Hindlimb muscle (tissue), 1 donor: ENCODE data around the gene PRSS27. TPM values are rescaled to one million over a fixed set of nuclear protein-coding genes. Genes with fewer than 3 reads are reported as not detected.
"Not testable (repeated sequence)": the region's sequence is repeated elsewhere in the genome, so short reads cannot be mapped to it uniquely, and the experiment has no call there.

Experiments used
- DNase-seq: peaks from one replicate; pipeline ENCODE4 v3.0.0-alpha.2; 2013
- polyA plus RNA-seq: library from polyadenylated mRNA; unstranded; fragments of 120-200 nt; gene quantifications from one replicate; pipeline ENCODE4 v1.2.1, GENCODE V29; 2013; ENCODE audit not compliant: insufficient read length

PRSS27 gene
- polyA plus RNA-seq, 1 donor = 1.0 TPM

DNA sequence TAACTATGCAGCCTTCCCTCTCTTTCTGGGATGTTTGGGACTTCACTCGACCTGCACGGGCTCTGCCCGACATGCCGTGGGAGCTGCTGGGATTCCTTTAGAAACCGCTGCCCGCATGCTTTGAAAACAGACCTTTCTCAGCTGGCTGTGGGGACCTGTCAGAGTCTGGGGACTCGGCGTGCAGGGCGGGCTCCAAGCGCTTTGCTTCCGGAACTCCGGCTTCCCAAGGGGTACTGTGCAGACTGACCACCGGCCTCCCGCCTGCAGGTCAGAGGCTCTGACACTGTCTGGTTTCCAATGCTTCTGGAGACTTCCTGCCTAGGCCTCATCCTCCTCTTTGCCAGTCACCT, 11.8 kb downstream of the PRSS27 start:
- DNase-seq = no peak

DNA sequence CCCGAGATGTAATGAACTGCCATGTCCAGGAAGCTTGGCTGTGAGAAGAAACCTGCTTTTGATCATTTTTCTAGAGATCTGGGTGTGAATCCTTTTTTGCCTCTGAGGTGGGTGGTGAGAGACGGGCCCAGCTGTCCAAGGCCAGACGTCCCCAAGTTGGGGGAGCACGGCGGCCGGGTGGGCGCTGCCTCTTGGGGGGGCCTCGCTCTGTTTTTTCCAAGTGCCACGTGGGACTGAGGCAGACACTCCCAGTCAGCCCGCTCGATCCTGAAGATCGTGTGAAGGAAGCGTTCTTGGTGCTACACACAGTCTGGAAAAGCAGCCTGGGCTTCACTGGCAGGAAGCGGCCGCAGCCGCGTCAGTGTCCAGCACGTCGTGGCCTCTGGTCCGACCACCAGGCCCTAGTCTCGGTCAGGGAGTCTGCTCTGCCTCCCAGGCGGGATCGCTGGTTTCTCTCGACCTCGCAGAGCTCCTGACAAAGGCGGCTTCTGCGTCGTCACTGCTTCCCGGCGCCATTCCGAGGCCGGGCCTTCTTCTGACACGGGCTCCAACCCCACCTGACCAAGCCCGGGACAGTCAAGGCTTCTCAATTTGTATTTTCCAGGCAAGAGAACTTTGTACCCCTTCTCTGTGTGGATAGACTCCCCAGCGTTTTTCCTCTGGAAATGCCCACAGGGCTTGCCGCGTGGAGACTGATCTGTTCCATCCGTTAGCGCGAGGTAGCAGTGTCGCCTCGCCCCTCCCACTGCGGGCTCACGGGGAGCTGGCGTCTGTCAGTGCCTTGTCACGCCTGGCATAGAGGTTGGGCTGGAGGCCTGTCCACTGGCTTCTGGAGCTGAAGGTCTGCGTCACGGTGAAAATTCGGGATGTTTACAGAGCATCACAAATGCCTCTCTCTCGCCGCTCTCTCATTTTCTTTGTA, 12.4 kb downstream of the PRSS27 start:
- no peak for DNase-seq

DNA sequence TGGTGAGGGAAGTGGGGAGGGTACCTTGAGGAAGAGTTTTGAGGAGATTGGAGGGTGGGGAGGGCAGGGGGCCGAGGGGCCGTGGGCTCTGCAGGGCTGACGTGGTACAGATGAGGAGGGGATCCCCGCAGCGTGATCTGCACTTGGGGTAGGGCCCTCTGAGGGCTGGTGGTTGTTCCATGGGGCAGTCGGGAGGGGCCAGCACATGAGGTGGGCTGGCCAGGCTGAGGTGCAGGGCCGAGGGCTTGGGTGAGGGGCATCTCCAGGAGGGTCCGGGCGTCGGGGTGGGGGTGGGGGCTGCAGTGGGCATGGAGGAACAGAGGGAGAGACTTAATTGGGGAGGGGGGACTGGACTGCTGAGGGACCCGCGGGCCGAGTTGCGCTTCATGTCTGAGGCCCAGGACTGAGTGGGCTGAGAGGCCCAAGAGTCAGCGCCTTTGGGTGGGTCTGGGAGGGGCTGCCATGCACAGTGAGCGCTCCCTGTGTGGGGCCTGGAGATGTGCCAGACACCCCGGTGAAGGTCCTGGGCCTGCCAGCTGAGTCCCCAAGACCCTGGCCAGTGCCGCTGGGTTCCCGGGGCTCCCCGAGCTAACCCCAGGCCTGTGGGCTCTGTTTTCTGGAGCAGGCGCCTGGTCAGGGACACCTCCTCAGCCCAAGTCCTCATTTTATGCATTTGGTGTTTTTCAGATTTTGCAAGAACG, 13.3 kb downstream of the PRSS27 start:
- DNase-seq = no peak

DNA sequence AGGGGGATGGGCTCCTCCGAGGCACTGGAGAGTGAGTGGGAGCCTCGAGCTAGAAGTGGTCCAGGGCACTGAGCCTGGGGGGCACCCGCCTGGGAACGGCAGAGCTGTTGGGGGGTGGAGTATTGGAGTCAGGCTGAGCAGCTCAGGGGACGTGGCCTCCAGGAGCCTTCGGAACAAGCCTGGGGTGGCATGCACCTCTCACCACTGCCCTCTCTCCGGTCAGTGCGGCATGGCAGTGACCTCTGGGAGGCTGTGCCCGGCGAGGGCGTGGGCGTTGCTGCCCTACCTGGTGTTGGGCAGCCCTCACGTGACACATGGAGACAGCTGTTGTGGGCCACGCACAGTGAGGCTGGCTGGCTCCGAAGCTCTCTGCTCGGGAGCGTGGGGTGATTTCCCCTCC, 13.9 kb downstream of the PRSS27 start:
- DNase-seq = no peak

DNA sequence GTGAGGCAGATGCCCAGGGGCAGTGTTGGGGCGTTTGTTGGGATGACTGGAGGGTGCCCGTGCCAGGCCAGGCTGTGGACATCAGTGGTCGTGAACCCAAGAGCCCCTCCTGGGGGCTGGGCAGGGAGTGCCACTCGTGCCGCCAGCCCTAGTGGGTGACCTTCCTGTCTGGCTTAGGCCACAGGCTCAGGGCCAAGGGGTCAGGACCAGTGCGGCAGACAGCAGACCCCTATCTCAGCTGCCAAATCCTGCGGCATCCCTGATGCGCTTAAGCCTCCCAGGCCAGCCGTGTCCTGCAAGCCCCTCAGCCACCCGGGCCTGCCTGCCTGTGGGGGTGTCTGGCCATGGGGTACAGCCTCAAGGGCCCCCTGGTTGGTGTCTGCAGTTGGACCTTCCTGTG, 14.7 kb downstream of the PRSS27 start:
- DNase-seq = no peak

DNA sequence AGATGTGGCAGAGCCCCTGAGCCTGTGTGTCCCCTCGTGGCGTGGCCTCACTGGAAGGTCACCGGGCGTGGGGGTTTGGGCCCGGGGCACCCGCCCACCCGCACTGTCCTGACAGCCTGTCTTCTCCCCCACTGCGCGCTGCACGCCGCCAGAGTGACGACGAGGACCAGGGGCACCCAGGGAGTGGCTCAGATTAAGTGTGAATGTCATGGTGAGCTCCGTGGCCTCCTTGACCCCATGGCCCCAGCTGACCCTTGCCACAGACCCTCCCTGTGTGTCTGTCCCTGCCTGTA, 15.1 kb downstream of the PRSS27 start:
- DNase-seq = no peak

DNA sequence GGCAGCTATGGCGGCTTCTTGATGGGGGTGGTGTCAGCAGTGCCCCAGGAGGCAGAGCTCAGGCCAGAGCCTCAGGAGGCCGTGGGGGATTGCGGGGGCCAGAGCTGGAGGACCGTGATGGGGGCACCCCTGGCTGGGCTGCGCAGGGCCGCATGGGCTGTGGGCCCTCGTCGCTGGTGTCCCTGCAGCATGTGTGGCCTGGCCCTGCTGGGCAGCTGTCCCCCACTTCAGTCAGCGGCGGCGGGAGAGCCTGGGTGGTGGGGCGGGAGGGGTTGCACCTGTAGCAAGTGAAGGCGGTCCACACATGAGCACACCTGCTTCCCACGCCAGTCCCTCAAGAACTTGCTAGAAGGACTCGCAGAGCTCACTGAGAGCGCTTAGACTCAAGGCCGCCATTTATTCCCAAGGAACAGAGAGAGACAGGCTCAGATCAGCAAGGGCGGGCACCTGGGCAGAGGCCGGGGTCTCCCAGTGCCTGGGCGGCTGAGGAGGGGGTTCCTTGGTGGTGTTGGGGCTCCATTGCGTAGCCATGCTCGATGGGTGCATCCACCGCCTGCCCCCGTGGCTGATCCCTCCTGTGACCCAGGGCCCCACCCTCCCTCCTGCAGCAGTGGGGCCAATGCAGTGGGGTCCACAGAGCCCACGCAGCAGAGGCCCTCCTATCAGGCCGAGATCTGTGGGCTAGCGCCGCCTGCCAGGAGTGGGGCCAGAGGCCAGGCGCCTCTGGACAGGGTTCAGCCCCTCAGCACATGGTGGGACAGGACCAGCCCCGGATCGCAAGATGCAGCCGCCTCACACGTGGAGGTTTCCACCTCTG, 15.7 kb downstream of the PRSS27 start:
- DNase-seq = no peak

DNA sequence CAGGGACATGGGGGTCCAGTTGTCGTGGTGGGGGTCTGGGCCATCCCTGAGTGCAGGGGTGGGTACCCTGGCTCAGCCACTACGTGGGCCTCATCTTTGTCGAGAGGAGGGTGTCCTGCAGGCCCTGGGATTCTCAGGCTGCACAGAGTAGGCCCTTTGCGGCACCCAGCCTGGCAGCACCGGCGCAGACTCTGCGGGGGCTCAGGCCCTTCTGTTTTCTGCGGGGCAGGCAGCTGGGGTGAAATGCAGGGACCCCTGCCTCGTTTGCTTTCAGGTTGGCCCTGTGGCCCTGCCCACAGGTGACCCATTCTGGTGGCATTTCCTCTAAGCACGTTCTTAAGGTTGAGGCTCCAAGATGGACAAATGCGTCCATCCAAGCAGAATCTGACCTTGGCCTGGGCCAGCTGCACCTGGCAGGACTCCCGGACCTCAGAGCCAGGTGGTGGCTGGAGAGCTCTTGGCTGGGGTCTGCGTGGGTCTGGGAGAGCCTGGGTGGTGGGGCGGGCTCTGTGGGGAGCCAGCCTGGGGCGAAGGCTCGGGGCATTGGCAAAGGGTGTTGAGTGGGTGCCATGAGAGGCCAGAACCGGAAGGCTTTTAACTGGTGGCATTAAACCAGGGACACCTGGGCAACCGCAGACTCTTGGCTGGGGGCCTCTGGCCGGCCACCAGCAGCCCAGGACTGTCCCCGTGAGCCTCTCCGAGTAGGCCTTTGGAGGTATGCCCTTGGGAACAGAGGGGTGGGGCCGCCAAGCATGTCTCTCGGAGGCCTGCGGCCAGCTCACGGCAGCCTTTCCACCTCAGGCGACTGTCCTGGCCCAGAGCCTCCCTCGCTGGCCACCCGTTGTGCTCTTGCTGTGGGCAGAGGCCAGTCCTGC, 16.9 kb downstream of the PRSS27 start:
- DNase-seq = no peak

DNA sequence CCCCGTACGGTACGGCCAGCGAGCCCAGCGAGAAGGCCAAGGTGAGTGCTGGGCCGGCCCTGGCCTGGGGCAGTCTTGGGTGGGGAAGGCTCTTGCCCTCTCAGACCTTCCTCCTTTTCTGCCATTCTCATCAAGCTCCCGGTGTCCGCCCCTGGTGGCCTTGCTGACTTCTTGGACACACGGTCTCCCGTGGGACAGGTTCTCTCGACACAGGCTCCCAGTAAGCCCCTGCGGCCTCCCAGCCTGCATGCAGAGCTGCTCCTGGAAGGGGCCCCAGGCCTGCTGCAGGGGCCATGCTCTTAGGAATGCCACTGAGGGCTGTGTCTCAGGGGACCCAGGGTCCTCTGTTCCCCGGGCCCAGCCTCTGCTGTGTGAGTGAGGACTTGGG, 17.6 kb downstream of the PRSS27 start:
- no peak for DNase-seq

DNA sequence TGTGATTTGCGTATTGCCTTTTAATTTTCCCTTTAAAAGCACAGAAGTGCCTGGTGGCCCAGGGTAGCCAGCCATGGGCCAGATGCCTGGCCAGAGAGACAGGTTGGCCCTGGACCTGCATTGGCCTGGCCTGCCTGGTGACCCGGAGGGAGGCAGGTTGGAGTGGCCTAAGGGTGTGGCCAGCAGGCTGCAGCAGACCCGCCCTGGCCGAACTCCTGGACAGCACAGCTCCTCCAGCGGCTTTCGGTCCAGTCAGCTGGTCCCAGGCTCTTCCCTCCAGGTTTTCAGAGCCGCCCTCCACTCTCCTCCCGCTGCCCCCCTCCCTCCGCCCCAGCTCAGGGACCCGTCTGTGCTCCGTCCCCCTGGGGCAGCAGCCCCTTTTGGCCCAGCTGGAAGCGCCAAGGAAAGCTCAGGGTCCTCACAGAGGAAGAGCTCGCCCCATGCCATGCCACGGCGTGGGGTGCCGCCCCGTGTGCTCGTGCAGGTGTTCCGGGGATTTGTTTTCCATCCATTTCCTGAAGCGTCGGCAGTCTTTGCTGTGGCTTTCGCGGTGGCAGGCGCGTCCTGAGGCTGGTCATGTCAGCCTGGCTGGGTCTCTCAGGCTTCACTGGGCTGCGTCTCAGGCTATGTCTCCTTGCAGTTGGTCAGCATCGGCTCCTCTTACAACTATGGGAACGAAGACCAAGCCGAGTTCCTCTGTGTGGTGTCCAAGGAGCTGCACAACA, 18.1 kb downstream of the PRSS27 start:
- no peak for DNase-seq

DNA sequence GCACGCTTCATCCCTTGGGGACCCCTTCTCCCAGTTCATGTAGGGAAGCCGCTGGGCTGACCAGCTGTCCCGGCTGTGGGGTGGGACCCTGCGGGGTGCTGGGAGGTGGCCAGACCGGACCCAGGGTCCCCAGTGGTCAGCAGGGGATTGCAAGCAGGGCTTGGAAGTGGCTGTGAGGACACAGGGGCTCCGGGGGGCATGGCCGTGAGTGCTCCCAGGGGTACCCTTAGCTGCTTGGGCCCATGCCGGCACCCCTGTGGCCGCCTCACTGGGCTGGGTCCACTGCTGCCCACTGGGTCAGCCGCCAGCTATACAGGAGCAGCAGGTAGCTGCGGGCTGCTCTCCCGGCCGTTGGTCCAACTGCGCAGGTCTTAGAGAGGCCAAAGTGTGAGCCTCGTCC, 18.8 kb downstream of the PRSS27 start:
- DNase-seq = no peak

DNA sequence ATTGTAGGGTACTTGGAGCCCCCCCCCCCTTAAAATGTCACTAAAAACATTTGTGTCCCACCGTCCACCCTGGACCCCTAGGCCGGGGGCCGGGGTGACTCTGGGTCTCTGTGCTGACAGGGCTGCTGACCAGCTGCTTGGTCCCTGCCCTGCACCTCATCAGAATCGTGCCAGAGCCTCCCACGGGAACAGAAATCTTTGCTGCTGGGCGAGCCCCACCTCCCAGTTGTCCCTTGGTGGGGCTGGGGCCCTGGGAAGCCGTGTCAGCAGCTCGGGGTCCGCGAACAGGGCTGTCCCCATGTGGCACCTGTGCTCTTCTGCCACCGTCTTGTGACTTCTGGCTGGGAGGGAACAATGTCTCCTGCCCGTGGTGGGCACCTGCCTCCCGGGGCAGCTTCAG, 19.2 kb downstream of the PRSS27 start:
- no peak for DNase-seq

DNA sequence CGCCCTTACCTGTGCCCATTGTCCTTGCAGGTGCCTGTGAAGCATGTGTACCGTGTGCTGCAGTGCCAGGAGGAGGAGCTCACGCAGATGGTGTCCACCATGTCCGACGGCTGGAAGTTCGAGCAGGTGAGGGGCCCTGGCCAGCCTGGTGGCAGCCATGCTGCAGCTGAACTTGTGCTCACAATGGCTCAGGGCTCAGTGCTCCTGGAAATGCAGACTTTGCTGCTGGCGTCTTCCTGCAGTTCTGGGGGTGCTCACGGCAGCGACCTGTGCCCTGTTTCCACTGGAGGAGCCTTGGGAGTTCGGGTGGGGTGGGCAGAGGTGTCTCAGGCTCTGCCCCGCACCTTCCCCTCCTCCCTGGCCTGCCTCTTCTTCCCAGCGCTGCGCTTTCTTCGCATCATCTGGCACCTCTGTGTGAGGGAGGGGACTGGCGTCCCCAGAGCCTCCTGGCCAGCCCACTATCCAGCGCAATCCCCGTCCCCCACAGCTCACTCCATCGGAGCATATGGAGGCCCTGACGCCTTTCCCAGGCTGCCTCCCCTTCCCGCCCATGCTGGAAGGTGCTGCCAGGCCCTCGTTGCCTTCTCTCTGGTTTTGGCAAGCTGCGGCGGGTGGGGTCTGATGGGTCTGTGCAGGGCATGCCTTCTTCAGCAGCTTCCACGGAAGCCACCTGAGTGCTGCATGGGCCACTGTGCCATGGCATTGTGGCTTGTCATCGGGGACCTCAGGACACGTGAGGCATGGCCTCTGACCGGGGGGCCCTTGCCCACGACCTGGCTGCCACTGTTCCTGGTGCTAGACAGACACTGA, 20.0 kb downstream of the PRSS27 start:
- DNase-seq = no peak

DNA sequence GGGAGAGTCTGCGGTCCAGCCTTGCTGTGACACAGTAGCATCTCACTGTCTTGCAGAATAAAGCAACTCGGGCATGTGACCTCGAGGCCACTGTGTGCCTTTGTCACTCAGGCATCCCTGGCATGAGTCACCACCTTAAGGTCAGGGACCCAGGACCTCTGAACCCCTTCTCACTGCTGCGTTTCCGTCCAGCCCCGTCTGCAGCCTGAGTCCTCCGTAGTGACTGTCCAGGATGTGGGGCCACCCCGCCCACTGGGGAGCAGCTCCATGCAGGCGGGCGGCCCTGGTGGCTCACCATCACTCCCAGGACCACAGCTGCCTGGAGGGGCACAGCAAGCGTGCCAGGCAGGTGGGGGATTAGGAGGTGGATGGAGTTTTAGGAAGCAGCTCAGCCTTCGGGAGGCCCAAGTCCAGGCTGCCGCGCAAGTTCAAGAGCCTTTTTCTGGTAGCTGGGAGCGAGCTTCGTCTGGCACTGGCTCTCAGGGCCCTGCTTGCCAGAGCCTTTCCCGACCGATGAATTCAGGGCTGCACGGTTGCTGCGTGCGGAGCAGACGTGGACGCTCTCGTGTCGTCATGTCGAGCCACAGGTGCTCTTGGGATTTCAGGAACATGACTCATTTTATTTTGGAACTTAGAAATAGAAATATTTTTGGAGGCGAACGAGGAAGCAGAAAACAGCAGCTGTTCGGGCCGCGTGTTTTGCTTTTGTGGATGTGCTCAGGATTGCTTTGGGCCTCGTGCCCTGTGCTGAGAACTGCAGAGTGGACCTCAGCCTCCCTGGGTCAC, 20.9 kb downstream of the PRSS27 start:
- no peak for DNase-seq

DNA sequence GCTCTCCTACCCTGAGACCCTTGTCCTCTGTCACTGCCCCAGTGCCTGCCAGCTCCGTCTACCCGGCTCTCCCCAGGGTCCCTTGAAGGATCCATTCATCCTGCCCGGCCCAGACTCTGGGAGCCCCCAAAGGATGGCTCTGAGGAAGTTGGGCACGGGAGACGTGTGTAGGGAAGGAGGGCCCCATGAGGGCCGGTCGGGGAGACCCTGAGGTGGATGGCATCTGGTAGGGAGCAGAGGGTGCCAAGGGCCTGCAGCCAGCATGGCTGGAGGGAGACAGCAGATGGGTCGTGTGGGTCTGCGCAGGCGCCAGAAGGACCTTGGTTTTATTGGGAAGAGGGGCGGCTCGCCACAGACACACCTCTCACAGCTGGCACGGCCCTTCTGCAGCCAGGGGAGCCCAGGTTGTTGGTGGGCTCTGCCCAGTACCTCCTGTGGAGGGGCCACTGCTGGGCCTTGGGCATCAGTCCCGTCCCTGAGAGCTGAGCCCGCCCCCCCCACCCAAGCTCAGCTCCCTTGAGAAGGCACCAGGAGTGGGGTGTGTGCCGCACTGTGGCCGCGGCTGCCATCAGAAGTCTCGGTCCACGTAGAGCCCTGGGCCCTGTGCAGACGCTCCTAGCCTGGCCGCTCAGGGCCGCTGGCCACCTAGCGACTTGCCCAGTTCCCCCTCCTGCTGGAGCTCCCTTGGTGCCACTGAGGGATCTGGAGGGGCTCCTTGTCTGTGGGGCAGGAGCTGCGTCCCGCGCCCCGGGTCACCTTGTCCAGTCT, 21.7 kb downstream of the PRSS27 start:
- DNase-seq = no peak

DNA sequence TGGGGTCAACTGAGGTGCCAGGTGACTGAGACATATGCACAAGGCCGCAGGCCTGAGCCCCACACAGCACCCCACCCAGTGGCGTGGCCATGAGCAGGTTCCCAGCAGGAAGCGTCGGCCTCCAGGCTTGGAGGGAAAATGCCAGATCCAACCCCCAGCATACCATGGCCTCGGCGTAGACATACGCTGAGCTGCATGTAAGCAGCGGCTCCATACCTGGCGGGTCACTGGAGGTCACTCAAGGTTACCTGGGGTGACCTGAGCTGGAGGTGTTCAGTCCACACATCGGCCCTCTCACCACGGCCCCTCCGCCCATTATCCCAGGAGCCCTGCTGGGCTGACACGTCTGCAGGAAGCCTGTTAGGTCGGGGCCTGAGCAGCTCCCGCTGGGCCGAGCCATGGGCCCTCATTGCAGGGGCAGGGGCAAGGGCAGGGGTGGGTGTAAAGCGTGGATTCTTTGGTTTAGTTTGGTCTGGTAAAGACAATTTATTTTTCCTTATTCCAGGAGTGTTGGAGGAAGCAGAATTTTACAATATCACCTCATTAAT, 22.5 kb downstream of the PRSS27 start:
- DNase-seq = no peak

DNA sequence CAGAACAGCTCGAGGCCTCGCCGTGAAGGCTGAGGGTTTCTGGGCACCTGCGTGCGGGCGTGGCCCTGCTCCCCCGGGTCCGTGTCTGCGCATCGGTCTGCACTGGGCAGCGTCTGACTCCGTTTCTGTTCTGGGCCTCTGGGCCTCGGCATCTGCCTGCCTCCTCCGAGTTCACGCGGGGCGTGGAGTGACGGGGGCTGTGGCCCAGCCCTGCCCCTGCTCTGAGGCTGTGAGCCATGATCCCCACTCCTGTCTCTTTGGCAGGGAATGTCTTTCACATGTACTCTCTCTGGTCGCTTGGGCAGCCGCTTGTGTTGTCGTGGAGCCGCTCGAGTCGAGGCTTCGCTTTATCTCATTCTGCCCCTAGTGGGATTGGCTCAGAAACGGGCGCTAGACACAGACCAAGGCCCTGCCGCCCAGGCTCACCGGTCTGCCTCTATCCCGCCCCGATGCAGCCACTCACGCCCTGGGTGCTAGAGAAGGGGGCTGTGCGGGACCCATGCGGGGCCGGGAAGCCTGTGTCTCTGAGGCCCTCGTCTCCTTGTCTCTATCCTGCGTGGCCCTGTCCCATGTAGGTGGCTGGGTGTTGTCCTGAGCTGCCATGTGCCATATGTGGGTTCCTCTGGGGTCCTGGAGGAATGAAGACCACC, 23.3 kb downstream of the PRSS27 start:
- DNase-seq = not testable (repeated sequence)

DNA sequence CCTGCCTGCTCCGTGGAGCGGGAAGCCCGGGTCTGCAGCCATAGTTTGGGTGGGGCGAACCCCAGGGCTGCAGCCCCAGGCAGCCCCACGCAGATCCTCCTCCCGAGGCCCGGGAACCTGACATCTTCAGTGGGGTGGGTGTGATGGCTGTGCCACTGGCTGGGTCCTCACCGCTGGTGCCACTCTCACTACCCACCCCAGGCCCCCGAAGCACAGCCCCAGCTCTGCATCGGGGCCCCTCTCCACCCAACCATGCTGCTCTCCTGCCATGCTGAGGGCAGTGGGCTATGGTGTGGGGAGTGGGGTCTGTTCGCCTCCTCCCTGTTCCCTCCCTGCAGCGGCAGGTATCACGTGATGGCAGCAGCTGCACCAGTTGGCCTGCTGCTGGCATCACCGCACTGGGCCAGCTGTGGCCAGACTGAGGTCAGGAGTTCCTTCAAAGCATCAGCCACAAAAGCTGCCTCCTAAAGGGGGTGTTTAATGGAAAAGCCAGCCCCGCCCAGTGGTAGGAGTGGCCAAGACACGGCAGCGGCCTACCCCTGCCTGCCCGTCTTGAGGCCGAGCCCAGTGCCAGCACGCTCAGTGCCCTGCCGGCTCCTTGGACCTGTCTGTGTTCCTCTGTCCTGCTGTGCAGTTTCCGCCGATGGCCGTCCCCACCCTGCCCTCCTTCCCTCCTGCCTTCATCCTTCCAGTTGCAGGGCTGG, 26.9 kb downstream of the PRSS27 start:
- peak; percentile 29 for DNase-seq
